ENCODE data around the gene ENDOG.

DNA sequence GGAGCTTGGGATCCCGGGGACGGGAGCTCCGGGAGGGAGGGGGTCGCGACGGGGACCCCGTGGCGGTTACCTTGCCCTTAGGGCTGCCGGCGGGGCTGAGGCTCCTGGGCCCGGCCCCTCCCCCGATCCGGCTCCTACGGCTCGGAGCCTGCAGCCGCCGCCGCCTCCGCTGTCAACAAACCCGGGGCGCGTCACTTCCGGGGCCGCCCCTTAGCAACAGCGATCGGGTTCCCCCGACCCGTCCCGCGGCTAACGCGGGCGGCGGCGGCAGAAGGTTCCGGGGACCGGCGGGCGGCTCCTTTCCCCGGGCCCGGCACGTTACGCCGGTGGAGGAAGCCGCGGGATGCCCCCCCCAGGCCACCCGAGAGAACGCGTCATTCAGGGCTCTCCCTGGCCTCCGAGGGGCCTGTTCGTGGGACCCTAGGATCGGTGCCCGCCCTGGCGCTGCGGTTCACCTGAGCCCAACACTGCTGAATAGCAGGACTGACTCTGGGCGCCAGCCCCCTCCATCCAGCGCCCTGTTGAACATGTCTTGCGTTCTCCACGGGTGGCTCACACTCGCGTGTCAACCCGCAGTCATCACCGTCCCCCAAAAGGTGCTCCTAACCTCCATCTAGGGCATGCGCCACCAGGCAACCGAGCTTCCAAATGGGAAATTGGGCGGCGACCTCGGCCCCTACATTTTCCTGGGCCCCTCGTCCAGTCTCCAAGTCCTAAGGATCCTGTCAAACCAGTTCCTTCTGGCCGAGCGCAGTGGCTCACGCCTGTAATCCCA, 46.4 kb upstream of the ENDOG start, which contains the start of gene ZER1:
- TF ChIP-seq, protein P1, sequence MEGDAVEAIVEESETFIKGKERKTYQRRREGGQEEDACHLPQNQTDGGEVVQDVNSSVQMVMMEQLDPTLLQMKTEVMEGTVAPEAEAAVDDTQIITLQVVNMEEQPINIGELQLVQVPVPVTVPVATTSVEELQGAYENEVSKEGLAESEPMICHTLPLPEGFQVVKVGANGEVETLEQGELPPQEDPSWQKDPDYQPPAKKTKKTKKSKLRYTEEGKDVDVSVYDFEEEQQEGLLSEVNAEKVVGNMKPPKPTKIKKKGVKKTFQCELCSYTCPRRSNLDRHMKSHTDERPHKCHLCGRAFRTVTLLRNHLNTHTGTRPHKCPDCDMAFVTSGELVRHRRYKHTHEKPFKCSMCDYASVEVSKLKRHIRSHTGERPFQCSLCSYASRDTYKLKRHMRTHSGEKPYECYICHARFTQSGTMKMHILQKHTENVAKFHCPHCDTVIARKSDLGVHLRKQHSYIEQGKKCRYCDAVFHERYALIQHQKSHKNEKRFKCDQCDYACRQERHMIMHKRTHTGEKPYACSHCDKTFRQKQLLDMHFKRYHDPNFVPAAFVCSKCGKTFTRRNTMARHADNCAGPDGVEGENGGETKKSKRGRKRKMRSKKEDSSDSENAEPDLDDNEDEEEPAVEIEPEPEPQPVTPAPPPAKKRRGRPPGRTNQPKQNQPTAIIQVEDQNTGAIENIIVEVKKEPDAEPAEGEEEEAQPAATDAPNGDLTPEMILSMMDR (IDR thresholded peaks at IDR 0.05) = peak in 1 of 3 experiments; percentile 23
- TF ChIP-seq POLR2A (IDR thresholded peaks at IDR 0.05) = no peak

Measured in testis (tissue), 2 donors.